ENCODE measurements around the gene GLIS1. TPM values are rescaled to one million over a fixed set of nuclear protein-coding genes. Genes with fewer than 3 reads are reported as not detected.

Gene GLIS1
- total RNA-seq, 1 donor from 2014 or later, result not detected

DNA sequence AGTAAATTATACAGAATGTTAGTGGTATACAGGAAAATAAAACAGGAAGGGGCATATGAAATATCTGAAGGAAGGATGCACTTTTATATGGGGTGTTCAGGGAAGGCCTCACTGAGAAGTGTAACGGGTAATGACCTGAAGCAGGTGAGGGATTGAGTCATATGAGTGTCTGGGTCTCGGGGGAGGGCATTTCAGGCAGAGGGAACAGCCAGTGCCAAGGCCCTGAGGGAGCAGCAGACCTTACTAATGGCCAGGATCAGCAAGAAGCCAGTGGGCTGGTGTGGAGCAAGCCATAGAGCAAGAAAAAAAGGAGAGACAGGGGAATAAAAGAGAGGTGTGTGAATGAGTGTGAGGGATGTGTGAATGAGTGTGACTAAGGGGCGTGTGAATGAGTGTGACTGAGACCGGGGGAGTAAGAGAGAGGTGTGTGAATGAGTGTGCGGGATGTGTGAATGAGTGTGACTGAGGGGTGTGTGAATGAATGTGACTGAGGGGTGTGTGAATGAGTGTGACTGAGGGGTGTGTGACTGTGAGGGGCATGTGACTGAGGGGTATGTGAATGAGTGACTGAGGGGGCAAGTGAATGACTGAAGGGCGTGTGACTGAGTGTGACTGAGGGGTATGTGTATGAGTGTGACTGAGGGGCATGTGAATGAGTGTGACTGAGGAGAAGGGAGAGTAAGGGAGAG is 107.2 kb downstream of the GLIS1 start:
- no peak for ATAC-seq

DNA sequence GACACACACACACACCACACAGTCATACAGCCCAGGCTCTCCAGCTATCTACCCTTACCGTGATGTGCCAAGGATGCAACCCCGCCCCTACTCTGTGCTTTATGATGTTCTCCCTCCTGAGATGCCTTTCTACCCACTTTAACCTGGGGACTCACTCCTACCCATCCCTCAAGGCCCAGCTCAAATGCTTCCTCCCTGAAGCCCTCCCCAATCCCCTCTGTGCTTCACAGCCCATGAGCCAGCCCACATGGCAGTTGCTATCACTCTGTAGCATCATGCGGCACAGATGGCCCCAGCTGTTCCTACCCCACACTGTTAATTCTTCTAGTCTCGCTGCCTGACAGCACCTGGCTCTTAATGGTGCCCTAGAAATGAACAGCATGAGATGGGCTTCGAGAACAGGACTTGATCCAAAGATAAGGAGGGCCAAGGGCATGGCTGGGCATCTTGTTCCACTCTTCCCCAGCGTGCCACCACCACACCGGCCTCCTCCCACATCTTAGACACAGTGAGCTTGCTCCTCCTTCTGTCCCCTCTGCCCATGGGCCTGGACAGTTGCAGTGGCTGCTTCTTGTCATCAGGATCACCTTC is 109.8 kb downstream of the GLIS1 start:
- intact Hi-C loops (cut with micrococcal nuclease), result no loop called here
- ATAC-seq (no peak), DNase-seq (no peak)

More for the DNA sequence above, 107.2 kb downstream of the GLIS1 start:
- intact Hi-C loops (cut with micrococcal nuclease), result no loop called here
- DNase-seq, result no peak

DNA sequence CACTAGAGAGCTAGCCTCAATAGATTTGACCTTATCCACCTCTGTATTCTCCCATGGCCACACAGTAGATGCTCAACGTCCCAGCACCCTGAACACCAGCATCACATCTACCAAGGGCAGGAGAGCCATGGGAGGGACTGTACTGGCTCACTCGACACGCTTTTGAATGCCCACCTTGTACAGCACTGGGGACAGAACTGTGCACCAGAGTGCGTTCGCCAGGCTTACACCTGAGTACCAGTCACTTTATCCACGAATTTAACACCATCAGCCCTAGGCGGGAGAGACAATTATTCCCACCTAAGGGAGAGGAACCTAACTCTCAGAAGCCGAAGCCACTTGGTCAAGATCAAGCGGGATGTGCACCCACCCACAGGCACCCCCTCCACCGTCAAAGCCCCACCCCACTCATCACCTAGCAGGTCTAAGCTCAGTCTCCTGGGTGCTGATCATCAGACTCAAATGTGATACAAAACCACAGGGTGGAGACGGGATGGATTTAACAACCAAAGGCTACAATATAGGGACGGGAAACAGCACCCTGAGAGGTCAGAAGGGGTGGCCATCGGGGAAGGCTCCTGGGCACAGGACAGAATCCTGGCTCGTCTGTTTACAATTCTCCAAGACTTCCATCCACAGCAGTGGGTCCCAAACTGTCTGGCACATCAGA is 110.5 kb downstream of the GLIS1 start:
- intact Hi-C loops (cut with micrococcal nuclease), result no loop called here
- ATAC-seq (no peak), DNase-seq (no peak)

DNA sequence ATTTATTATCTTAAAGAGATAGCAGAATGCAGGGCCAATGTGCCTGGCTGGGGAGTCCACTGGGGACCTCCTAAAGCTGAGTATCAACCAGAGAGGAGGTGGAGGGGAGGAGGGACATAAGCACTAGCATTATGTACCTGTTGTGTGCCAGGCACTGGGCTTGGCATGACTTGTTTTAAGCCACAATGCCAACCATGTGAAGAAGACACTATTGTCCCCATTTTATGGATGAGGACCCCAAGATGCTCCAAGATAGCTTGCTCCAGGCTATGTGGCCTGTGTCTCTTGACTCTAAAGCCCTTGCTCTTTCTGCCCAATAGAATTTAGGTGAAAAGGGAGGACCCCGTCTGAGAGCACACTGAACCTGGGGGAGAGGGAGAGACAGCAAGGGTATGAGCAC is 111.3 kb downstream of the GLIS1 start:
- ATAC-seq (no peak), DNase-seq (no peak)
- intact Hi-C loops (cut with micrococcal nuclease), result no loop called here

DNA sequence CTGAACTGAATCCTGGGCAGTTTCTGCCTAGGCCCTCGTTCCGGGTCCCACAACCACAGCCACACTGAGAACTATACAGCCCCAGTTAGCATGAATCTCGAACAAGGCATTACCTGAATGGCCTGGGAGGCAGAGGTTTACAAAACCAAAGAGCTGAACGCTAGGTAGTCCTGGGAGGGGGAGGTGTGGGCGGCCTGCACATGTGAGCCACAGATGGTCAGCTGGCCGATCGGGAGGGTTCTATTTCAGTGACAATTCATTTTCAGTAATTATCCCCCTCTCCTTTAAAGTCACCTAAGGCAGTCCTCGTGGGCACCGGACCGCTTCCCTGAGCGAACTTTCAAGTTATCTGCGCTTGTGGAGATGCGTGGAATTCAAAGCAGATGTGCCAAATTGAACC is 111.9 kb downstream of the GLIS1 start:
- intact Hi-C loops (cut with micrococcal nuclease), result no loop called here
- DNase-seq (no peak), ATAC-seq (no peak)

DNA sequence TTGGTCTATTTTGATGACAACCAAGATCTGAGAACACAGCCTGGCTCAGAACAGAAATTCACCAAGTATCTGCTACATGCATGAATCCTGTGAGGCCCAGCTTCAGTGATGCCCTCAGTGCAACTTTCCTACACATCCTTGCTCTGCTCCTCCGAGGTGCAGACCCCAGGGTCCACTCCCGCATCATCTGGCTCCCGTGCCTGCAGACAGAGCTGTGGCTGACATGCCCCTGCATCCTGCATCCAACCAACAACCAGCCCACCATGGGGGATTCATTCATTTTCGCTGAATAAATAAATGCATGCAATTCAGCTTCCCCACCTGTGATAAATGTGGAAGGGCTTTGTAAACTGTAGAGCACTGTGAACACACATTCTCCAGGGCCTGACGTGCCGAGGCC is 112.3 kb downstream of the GLIS1 start:
- DNase-seq (no peak), ATAC-seq (no peak)
- intact Hi-C loops (cut with micrococcal nuclease), result no loop called here

DNA sequence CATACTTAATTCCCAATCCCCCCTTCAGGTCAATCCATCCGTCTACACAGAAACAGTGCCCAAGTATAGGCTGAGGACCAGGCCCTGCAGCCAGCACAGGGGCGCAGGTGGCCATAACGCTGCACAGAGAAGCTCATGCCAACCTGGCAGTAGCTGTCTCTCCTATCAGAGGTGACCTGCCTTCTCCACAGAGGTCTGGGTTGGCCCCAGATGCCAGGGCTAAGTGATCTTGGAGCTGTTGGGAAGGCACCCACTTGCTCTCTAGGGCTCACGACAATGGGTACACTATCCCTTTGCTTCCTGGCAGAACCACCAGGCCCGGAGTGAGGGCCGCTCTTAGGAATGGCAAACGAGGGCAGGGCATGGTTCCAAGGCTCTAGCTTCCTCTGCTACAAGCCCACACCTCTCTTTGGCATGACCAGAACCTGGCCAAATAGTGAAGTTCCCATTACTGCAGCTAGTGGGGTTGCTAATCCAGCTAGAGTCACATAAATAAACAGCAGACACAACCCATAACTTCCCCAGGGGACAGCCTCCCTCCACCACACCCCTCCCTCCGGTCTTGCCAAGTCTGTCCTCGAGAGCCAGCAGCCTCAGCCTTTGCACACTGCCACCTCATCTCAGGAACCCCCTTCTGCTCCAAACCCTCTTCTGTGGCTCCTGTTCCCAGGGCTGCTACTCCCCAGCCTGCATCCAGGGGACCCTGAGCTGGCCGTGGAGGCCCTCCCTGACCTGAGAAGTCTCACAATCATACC is 113.0 kb downstream of the GLIS1 start:
- intact Hi-C loops (cut with micrococcal nuclease), result no loop called here
- DNase-seq, result no peak
- no peak for ATAC-seq

DNA sequence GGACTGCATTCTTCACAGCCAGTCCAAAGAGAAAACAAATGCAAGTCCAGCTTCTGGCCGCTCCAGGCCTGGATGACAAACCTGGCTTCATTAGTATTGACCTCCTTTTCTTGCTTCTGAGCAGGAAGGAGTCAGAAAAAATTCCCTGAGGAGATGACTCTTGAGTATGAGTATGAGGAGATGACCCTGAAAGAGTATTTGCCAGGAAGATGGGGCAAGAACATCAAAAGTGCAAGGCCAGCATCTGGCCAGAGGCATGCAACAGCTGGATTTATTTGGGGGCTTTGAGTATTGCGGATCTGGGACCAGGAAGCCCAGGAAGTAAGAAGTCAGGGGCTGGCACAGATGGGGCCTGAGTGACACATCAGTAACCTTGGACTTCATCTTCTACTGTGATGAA is 113.9 kb downstream of the GLIS1 start:
- ATAC-seq (peak; percentile 81), DNase-seq (no peak)
- intact Hi-C loops (cut with micrococcal nuclease), result no loop called here

DNA sequence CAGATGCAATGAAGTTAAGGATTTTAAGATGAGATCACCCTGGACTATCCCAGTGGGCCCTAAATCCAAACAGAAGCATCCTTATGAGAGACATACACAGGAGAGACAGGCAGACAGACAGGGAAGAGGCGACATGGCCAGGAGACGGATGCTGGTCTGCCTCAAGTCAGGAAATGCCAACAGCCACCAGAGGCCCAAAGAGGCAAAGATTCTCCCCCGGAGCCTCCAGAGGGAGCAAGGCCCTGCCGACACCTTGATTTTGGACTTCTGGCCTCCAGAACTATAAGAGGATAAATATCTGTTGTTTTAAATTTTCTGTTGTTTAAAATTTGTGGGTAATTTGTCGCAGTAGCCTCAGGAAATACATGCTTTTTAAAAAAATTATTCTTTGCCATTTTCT is 116.4 kb downstream of the GLIS1 start:
- intact Hi-C loops (cut with micrococcal nuclease), result no loop called here
- no peak for DNase-seq
- ATAC-seq, result no peak

DNA sequence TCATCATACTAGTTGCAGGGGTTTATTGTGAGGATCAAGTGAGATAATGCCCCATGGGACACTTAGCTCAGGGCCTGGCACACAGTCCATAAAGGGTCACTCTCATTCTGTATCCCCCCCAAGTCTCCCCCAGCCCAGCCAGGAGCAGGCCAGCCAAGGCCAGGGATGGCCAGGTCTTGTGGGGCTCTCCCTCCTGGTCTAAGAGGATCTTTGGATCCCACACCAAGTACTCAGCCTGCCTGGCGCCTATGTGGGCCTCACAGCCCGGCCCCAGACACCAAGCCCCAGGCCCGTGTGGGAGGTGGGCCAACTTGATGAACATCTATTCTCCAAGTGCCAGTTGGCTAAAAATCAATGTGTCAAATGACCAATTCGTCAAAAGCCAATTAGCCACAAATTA is 117.8 kb downstream of the GLIS1 start:
- DNase-seq (no peak), ATAC-seq (no peak)
- intact Hi-C loops (cut with micrococcal nuclease), result no loop called here

DNA sequence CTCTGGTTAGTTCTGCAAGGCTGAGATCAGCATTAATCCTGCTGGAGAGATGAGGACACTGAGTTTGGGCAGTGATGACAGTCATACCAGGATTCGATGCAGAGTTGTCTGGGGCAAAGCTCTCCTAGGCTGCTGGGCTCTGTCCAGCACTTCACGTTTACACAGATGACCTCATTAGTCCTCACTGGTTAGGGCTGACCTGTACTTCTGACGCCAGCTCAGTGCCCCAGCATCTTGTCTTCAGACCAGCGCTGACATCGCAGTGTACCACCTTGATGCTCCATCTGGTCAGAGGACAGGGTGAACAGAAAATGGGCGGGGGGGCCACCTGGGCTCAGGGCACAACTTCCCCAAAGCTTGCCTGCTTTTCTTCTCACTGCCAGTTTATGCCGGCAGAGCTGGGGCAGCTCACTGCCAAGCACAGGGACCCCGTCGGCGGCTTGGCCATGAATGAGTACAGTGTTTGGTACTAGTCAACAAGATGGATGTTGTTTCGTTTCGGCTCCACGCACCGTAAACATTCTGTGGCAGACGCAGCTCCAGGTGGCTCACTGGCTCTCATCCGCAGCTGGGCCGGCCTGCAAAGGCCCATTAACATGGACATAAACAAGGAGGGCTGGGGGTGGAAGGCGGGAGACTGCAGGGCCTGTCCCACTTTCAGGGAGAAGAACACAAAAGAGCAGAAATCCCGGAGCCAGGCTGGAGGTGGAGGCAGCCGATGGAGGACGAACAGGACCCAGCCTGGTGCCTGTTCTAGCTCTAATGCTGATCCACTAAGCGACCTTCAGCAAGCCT is 118.7 kb downstream of the GLIS1 start:
- intact Hi-C loops (cut with micrococcal nuclease), result no loop called here
- DNase-seq (no peak), ATAC-seq (no peak)

DNA sequence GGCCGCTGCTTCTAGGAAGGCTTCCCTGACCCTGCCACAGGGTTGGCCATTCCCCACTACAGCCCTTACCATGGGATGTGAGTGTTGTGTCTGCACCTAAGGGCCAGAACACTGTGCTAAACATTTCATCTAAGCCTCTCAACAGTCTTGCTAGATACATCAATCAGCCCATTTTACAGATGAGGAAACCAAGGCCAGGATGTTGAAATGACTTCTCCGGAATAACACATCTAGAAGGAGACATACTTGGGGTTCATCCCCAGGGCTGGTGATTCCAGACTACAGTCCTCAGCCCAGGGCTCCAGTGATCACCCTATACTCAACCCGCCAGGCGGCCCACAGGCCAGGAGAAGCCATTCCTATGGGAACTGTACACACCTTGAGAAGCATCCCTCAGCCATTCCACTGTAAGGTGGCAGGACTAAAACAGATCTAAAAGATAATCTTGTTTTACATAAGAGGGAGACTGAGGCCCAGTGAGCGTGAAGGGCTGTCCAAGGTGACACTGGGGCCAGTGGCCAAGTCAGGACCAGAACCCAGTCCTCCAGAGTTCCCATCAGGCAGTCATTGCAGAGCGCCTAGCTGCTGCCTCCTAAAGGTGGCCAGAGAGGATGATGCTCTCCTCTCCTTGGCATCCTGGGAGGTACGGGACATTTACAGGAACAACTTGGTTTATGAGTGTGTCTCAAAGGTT is 119.5 kb downstream of the GLIS1 start:
- intact Hi-C loops (cut with micrococcal nuclease), result no loop called here
- no peak for DNase-seq
- no peak for ATAC-seq

DNA sequence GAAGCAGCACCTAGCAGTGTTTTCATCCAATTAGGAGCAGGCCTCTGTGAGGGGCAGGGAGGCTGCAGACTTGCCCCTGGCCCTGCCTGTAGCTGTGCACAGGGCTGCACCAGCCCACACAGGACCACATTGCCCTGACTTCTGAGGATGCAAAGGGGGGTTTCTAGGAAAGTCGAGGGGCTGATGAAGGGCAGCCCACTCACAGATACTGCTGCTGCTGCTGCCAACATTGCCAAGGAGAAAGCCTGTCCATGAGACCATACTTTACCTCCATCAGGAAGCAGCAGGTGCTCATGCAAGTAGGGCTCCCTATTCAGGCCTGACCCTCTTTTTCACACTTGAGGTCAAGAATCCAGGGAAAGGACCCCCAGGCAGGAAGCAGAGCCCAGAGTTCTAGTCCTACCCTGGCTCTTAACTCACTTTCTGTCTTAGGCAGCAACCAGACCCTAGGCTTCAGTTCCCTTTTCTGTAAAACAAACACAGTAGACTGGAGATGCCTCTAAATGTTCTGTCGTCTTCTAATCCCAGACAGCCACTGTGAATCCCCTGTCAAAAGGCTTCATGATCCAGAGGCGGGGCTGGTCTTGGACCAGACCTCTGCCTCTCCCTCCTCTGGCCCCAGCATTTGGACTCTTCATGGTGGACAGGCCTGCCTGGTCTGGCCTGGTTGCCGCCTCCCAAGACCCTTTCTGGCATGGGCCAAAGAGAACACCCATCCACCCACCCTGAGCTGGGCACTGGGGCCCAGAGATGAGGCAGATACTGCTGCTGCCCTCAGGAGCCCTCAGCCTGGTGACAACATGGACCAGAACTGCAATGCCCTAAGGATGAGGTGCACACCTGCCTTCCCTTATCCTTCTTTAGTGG is 120.2 kb downstream of the GLIS1 start:
- intact Hi-C loops (cut with micrococcal nuclease), result no loop called here
- DNase-seq (no peak), ATAC-seq (no peak)

DNA sequence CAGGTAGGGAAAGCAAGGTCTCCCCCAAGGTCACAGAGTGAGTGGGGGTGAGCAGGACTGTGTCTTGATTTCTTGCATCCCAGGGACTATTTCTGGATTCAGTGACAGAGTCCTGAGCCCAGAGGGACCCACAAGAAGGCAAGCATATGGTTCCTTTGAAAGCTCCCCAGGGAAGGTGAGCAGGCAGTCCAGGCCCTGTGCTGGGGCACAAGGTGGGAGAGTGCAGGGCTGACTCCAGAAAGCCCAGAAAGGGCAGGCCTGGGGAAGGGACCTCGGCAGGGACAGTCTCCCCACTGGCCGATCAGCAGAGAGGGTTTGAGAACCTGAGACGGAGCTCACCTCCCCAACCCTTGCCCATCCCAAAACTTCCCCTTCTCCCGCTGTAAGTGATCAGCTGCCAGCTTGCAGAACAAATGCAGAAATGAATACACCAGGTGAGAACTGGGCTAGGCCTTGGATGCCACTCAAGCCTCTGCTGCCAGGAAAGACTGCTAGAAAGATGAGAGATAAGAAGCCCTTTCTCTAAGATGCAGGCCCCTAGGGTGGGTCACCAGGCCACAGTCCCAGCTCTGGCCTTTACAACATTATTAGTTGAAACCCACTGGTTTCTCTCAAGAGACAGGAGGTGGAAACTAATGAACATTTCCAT is 121.0 kb downstream of the GLIS1 start:
- DNase-seq, result no peak
- ATAC-seq, result no peak
- intact Hi-C loops (cut with micrococcal nuclease), result no loop called here

DNA sequence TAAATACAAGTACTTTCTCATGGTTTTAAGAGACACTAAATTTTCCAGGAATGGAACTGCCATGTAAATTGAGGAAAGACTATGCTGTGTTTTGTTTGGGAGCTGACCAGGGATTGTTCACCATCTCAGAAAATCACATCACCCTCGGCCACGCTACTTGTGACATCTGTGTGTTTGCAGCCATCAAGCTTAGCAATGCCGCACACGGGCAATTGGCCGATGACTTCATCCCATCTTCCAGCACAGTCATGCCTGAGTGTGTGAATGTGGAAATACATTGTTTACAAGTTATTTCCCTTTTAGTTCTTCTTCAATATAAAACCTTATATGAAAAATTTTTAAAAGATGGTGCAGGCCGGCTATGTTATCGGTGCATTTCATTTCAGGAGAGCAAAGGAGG is 121.6 kb downstream of the GLIS1 start:
- DNase-seq (no peak), ATAC-seq (no peak)
- intact Hi-C loops (cut with micrococcal nuclease), result no loop called here

DNA sequence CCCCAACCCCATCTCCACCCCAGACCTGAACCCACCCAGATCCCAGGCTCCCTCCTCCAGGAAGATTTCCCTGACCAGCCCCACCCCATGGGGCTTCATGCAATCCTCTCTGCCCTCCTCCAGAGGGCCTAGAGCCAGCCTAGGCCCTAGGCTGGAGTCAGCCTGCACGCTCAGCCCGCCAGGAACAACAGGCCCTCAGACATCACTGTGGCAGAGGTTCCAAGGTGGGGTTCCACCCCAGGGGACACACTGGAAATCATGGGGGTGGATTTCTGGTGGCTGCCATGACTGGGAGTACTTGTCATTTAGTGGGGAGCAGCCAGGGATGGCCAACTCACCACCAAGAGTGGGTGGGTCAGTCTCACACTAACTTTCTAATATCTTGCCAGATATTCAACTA is 122.0 kb downstream of the GLIS1 start:
- ATAC-seq (no peak), DNase-seq (no peak)
- intact Hi-C loops (cut with micrococcal nuclease), result no loop called here

DNA sequence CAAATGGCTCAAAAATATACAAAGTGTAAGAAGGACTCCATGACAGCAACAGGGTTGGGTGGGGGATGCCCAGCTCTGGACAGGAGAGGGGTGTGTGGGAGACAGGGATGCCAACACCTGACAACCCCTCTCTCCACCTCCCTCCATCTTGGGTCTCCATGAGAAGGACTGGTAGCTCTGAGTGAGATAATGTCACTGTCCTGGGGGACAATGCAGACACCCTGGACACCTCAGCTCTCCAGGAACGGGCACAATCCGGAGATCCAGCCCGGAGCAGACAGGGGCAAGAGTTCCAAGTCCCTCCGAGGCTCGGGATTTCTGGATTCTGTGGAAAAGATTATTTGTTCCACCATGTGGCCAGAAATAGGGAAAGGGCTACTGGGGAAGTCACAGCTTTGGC is 122.5 kb downstream of the GLIS1 start:
- DNase-seq (no peak), ATAC-seq (no peak)
- intact Hi-C loops (cut with micrococcal nuclease), result no loop called here

All from left ventricle myocardium superior (tissue), 1 donor.